ELF-1 (cell line): Measurements from ENCODE around the gene INPP5A.

Experiments
- DNase-seq: peaks from one replicate; pipeline ENCODE4 v3.0.0-alpha.2; 2016; ENCODE audit warnings: low read depth, low spot score

INPP5A gene

GRCh38 chr10:132642732-132643008 is 105.1 kb downstream of the INPP5A start:
- no peak for DNase-seq

GRCh38 chr10:132643709-132644526 is 106.3 kb downstream of the INPP5A start:
- DNase-seq: peak; percentile 13

DNA sequence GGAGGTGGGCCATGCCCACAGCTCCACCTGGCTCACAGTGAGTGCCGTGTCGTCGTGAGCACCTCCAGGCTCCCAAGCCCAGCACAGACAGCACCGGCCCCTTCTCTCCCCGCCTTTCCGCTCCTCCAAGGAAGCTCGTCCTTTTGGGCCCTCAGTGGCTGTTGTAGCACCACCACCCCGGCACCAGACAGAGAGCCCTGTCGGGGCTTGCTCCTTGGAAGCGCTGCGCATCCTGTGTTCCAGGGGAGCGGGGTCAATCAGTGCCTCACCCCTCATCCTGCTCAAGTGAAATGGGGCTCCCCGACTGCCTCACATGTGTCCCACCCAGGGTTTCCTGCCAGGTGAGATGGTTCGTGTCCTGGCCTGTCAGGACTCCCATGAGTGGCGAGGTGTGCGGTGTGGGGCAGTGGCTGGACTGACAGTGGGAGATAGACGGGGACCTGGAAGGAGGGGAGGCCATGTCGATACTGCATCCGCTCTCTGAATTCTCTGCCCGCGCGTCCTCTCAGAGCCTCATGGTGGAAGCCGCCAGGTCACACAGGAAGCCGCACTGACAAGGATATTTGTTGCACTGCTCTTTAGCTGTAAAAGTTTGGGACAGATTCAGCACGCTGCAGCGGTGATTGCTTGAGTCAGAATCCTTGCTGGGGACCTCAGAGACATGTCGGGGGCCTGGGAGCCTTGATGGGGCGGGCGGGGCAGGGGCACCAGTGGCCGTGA is 107.1 kb downstream of the INPP5A start:
- no peak for DNase-seq

- no peak for DNase-seq
Observed at GRCh38 chr10:132645247-132645530, 107.6 kb downstream of the INPP5A start.

DNA sequence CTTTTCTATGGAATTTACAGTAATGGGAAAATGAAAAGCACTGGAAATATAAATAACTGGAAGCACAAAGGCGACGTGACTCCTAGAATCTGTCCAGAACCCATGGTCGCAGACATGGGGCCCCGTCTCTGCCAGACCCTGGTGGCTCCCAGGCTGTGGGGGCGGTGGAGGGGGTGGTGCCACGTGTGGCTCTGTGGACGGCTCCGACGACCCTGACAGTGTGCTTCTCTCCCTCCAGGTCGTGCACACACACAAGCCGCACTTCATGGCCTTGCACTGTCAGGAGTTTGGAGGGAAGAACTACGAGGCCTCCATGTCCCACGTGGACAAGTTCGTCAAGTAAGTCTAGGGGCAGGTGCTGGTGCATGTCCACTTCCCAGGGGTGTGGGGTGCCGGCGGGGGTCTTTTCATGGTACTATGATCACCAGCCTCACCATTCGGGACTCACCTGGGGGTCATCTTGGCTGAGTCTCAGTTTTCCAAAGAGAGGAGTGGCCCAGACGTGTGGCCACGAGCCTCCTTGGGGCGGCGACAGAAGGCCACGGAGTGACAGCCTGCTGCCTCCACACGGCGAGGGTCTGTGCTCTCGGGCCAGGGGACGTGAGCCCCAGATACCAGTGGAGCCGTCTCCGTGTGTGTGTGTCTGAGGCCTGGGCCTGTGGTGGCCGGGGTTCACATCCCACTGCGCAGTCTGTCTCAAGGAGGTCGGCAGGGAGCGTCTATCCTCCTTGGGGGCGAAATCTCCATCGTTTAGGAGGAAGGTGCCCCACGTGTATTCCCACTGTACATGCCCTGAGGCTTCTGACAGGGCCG is 108.2 kb downstream of the INPP5A start:
- no peak for DNase-seq

GRCh38 chr10:132646443-132647097 is 109.0 kb downstream of the INPP5A start:
- no peak for DNase-seq

DNA sequence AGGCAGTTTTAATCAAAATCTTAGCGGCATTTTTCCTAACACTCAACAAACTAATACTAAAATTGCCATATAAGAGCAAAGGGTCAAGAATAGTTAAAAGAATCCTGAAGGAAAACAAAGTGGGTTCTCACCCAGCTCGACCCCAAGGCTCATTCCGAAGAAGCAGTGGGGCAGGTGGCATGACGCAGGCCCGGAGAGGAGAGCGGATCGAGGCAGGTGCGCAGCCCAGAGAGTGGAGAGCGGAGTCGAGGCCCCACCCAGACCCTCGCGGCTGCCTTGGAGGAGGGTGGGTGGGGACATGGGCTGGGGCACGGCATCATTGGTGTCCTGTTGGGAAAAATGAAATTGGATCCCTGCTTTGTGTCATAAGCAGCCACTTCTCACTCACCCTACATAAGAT is 109.8 kb downstream of the INPP5A start:
- DNase-seq: no peak

GRCh38 chr10:132648072-132648850 is 110.7 kb downstream of the INPP5A start:
- DNase-seq: no peak

GRCh38 chr10:132648851-132649528 is 111.4 kb downstream of the INPP5A start:
- DNase-seq: no peak

- no peak for DNase-seq
Observed at GRCh38 chr10:132649651-132650360, 112.2 kb downstream of the INPP5A start.

DNA sequence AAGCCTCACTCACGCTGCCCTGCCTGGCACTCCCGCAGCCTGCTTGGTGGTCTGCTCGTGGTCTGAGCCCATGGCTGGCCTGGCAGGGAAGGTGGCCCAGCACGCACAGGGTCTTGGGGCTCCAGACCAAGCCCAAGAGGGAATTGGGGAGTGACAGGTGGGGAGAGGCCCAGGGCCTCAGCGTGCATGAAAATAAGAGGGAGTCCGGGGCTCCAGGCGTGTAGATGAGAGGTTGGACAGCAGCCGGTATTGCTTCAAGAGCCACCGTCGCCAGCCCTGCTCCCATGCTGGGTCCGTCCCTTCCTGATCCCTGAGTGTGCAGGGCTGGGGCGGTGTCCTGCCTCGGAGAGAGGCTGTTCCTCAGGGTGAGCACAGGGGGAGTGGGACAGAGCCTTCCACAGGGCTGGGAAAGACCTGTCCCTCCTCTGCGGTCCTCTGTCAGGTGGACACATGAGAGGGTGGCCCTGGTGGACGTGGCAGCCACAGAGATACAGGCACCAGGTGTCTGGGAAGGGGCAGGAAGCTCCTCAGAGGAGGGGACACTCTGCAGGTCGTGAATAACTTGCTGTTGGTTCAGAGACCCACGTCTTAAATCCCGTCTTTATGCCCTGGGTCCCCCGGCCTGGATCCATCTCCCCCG is 113.1 kb downstream of the INPP5A start:
- DNase-seq: no peak

- no peak for DNase-seq
Observed at GRCh38 chr10:132651511-132652029, 114.0 kb downstream of the INPP5A start.

DNA sequence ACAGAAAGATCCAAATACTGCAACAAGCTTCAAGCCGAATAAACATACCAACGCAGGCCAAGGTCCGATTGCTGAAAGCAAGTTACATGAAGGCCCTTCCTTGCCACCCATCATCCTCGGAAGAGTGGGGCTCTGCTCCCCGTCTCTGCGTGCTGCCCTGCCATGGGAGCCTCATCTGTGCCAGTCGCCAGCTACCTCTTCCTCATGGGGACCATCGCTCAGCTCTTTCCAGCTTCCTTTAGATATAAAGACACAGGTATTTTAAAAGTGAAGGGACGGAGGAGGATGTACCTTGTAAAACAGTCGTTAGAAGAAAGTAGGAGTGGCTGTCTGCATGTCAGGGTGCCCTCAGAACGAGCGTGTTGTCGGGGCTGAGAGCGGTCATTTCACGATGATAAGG is 114.9 kb downstream of the INPP5A start:
- no peak for DNase-seq

DNA sequence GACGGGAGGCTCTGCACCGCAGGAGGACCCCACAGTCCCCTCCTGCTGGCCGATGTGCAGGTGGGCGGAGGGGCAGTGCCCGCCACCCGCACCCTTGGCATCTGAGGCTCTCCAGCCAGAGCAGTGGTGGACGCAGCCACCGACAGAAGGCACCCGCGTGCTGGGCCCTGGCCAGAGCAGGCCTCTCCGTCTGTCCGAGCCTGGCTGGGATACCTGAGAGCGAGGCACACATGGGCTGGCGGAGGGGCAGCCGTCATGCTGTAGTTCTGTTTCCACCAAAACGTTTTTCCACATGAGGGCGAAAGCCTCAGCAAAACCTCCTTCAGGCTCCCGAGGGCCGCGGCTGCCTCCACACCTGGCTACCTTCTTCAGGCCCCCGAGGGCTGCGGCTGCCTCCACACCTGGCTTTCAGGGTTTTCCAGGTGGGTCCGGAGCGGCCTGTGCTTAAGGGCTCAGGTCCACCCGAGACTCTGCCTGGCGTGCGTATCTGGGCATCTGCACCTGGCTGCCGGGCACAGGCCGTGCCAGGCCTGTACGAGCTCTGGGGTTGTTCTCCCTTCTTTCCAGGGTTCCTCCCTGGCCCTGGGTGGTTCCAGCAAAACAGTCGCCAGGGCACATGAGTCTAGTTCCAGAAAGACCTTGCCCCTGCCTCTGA is 115.5 kb downstream of the INPP5A start:
- DNase-seq: no peak

DNA sequence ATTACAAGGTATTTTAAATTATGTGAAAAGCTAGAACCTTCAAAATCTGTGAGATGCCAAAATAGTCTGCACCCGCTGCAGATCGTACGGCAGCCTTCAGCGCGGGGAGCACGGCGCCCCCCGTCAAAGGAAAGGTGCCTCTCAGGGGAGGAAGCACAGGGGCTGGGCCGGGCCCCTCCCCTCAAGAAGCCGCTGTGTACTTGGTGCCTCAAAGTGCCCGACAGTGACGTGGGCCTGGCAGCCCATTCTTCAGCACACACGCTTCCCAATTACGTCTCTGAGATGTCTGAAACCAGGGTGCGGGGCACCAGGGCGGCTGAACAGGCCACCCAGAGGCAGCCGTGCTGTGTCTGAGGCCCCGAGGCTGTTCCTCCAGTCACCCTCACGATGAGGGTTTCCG is 116.1 kb downstream of the INPP5A start:
- DNase-seq: no peak

DNA sequence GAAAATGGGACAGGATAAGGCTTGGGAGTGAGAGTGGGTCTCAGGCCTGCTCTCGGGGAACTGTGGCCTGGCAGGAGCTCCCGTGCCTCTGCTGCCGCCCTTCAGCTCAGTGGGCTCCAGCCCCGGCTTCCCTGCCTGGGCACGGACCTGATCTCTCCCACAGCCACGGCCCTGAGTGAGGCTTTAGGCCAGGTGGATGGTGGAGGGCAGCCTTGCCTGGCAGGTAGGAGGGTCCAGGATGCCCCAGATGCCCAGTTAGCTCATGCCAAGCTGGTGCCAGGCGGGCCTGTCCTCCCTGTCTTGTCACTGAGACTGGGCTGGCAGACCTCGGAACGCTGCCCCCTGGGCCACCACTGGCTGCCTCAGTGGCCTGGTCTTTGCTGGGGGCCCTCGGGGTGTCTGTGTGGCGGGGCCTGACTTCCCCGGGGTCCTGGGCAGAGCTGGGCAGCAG is 116.6 kb downstream of the INPP5A start:
- no peak for DNase-seq

- peak; percentile 87 for DNase-seq
Observed at GRCh38 chr10:132654708-132655661, 117.4 kb downstream of the INPP5A start.

GRCh38 chr10:132655735-132656134 is 118.1 kb downstream of the INPP5A start:
- no peak for DNase-seq
